ENCODE results near the gene IL36B.
"Not testable (repeated sequence)": the region's sequence is repeated elsewhere in the genome, so short reads cannot be mapped to it uniquely, and the experiment has no call there.

The IL36B gene

GRCh38 chr2:113052396-113052917 lies at the start of gene IL36B:
Gene IL36B, minus strand, starts transcription at chr2:113052867.
- DNase-seq, result no peak

GRCh38 chr2:113102133-113102532 lies 49.5 kb upstream of the IL36B start:
- DNase-seq, result no peak

GRCh38 chr2:113098532-113098931 lies 45.9 kb upstream of the IL36B start:
- no peak for DNase-seq

GRCh38 chr2:113098041-113098440 lies 45.4 kb upstream of the IL36B start:
- DNase-seq, result no peak

- not testable (repeated sequence) for DNase-seq
Measured at GRCh38 chr2:113096842-113097618, 44.4 kb upstream of the IL36B start.

- not testable (repeated sequence) for DNase-seq
Measured at GRCh38 chr2:113096306-113096705, 43.6 kb upstream of the IL36B start.

GRCh38 chr2:113093613-113093977 lies 40.9 kb upstream of the IL36B start:
- DNase-seq, result no peak

GRCh38 chr2:113092864-113093612 lies 40.4 kb upstream of the IL36B start:
- DNase-seq, result no peak

GRCh38 chr2:113091231-113091896 lies 38.7 kb upstream of the IL36B start:
- DNase-seq, result no peak

GRCh38 chr2:113089916-113090315 lies 37.2 kb upstream of the IL36B start:
- no peak for DNase-seq

- DNase-seq, result no peak
Measured at GRCh38 chr2:113088213-113088992, 35.7 kb upstream of the IL36B start.

- no peak for DNase-seq
Measured at GRCh38 chr2:113085542-113085941, 32.9 kb upstream of the IL36B start.

GRCh38 chr2:113084249-113085000 lies 31.8 kb upstream of the IL36B start:
- no peak for DNase-seq

GRCh38 chr2:113083296-113083695 lies 30.6 kb upstream of the IL36B start:
- DNase-seq, result no peak

- no peak for DNase-seq
Measured at GRCh38 chr2:113081488-113082210, 29.0 kb upstream of the IL36B start.

GRCh38 chr2:113080134-113080533 lies 27.5 kb upstream of the IL36B start:
- DNase-seq, result no peak

GRCh38 chr2:113079131-113079530 lies 26.5 kb upstream of the IL36B start:
- DNase-seq, result no peak

- no peak for DNase-seq
Measured at GRCh38 chr2:113078350-113078839, 25.7 kb upstream of the IL36B start.

GRCh38 chr2:113077921-113078320 lies 25.3 kb upstream of the IL36B start:
- no peak for DNase-seq

- no peak for DNase-seq
Measured at GRCh38 chr2:113076954-113077669, 24.4 kb upstream of the IL36B start.

Measured in NCI-H510A treated with DMSO at 0.1 percent for 48 hours (cell line).